Testis (tissue), 2 donors: ENCODE measurements around the gene EDN2.

Source experiments
- CTCF ChIP-seq, 3 experiments: fragments of 450-650 bp in 2 of 3; fragments of 200-600 bp in 1 of 3; sonication (generic) in 1 of 3; IDR thresholded peaks; one replicate each; pipeline ENCODE4 v1.5.1; 2016 to 2019; ENCODE audit warnings: antibody characterized with exemption in 3 of 3, mild to moderate bottlenecking in 2 of 3, moderate library complexity in 1 of 3
- POLR2A ChIP-seq: fragments of 450-650 bp; IDR thresholded peaks from one replicate; pipeline ENCODE4 v1.6.1; 2017; ENCODE audit warnings: antibody characterized with exemption, mild to moderate bottlenecking, moderate library complexity

- TF ChIP-seq POLR2A (no peak), CTCF (IDR thresholded peaks at IDR 0.05) (no peak)
Observed at GRCh38 chr1:41497461-41498030, 13.1 kb upstream of the EDN2 start.
